NCI-H82 treated with DMSO at 0.1 percent for 48 hours (cell line): ENCODE data around the gene PDZD8.
A peak's percentile ranks its signal among the peaks of the same experiment; 100 is the strongest.
"Not testable (repeated sequence)": the region's sequence is repeated elsewhere in the genome, so short reads cannot be mapped to it uniquely, and the experiment has no call there.

Experiments used
- DNase-seq: peaks from one replicate; lab custom pipeline; 2025; ENCODE audit not compliant: unreplicated experiment; lab: John Stamatoyannopoulos, UW

Gene PDZD8

GRCh38 chr10:117350909-117351308 is 24.3 kb downstream of the PDZD8 start:
- DNase-seq, result no peak

GRCh38 chr10:117348236-117348635 is 27.0 kb downstream of the PDZD8 start:
- DNase-seq, result peak; percentile 60

- DNase-seq, result no peak
Observed at GRCh38 chr10:117346574-117346973, 28.7 kb downstream of the PDZD8 start.

GRCh38 chr10:117345143-117345542 is 30.1 kb downstream of the PDZD8 start:
- DNase-seq, result no peak

- no peak for DNase-seq
Observed at GRCh38 chr10:117342641-117343040, 32.6 kb downstream of the PDZD8 start.

- no peak for DNase-seq
Observed at GRCh38 chr10:117341061-117341460, 34.2 kb downstream of the PDZD8 start.

- no peak for DNase-seq
Observed at GRCh38 chr10:117339979-117340378, 35.3 kb downstream of the PDZD8 start.

GRCh38 chr10:117339578-117339977 is 35.7 kb downstream of the PDZD8 start:
- no peak for DNase-seq

GRCh38 chr10:117334926-117335325 is 40.3 kb downstream of the PDZD8 start:
- DNase-seq, result no peak

- DNase-seq, result no peak
Observed at GRCh38 chr10:117334066-117334465, 41.2 kb downstream of the PDZD8 start.

GRCh38 chr10:117327262-117327661 is 48.0 kb downstream of the PDZD8 start:
- no peak for DNase-seq

- DNase-seq, result no peak
Observed at GRCh38 chr10:117324367-117324766, 50.9 kb downstream of the PDZD8 start.

- no peak for DNase-seq
Observed at GRCh38 chr10:117322260-117322659, 53.0 kb downstream of the PDZD8 start.

- DNase-seq, result no peak
Observed at GRCh38 chr10:117320050-117320665, 55.1 kb downstream of the PDZD8 start.

- DNase-seq, result no peak
Observed at GRCh38 chr10:117318909-117319308, 56.3 kb downstream of the PDZD8 start.

GRCh38 chr10:117316701-117317100 is 58.5 kb downstream of the PDZD8 start:
- no peak for DNase-seq

GRCh38 chr10:117313641-117314040 is 61.6 kb downstream of the PDZD8 start:
- no peak for DNase-seq

- no peak for DNase-seq
Observed at GRCh38 chr10:117312430-117312829, 62.8 kb downstream of the PDZD8 start.

- DNase-seq, result no peak
Observed at GRCh38 chr10:117311261-117311660, 64.0 kb downstream of the PDZD8 start.

- DNase-seq, result no peak
Observed at GRCh38 chr10:117306674-117307073, 68.6 kb downstream of the PDZD8 start.

GRCh38 chr10:117303451-117303850 is 71.8 kb downstream of the PDZD8 start:
- DNase-seq, result not testable (repeated sequence)

- DNase-seq, result no peak
Observed at GRCh38 chr10:117300671-117301070, 74.6 kb downstream of the PDZD8 start.

GRCh38 chr10:117299435-117299834 is 75.8 kb downstream of the PDZD8 start:
- DNase-seq, result no peak
